NCI-H1694 (cell line): ENCODE data around the gene THAP7.
A peak's percentile ranks its signal among the peaks of the same experiment; 100 is the strongest.
"Not testable (repeated sequence)": the region's sequence is repeated elsewhere in the genome, so short reads cannot be mapped to it uniquely, and the experiment has no call there.

Experiments used
- DNase-seq: peaks from one replicate; lab custom pipeline; 2025; lab: John Stamatoyannopoulos, UW

The THAP7 gene

GRCh38 chr22:21001601-21002325, at the start of gene THAP7:
Gene THAP7 (minus strand): TSS chr22:21002118. CDS start chr22:21001911, 207 bp downstream.
- peak; percentile 86 for DNase-seq

- DNase-seq: peak; percentile 66
These were observed 49.4 kb upstream of the THAP7 start for GRCh38 chr22:21051145-21051830.

- not testable (repeated sequence) for DNase-seq
These were observed 47.0 kb upstream of the THAP7 start for GRCh38 chr22:21048965-21049364.

- DNase-seq: not testable (repeated sequence)
These were observed 46.5 kb upstream of the THAP7 start for GRCh38 chr22:21048448-21048847.

GRCh38 chr22:21047730-21048129, 45.8 kb upstream of the THAP7 start:
- no peak for DNase-seq

- no peak for DNase-seq
These were observed 45.2 kb upstream of the THAP7 start for GRCh38 chr22:21047035-21047661.

GRCh38 chr22:21045585-21046294, 43.8 kb upstream of the THAP7 start, which contains the start of gene LRRC74B:
Gene LRRC74B (plus strand): TSS chr22:21045946. CDS start chr22:21045987, 41 bp downstream.
- peak; percentile 58 for DNase-seq

- peak; percentile 35 for DNase-seq
These were observed 43.1 kb upstream of the THAP7 start for GRCh38 chr22:21044931-21045584.

GRCh38 chr22:21043860-21044535, 42.1 kb upstream of the THAP7 start:
- DNase-seq: no peak

GRCh38 chr22:21042978-21043859, 41.3 kb upstream of the THAP7 start:
- no peak for DNase-seq

- DNase-seq: no peak
These were observed 40.0 kb upstream of the THAP7 start for GRCh38 chr22:21041937-21042336.

- DNase-seq: not testable (repeated sequence)
These were observed 37.2 kb upstream of the THAP7 start for GRCh38 chr22:21039158-21039557.

- DNase-seq: no peak
These were observed 36.5 kb upstream of the THAP7 start for GRCh38 chr22:21038405-21038804.

- DNase-seq: no peak
These were observed 33.1 kb upstream of the THAP7 start for GRCh38 chr22:21034989-21035388.

- no peak for DNase-seq
These were observed 32.0 kb upstream of the THAP7 start for GRCh38 chr22:21033895-21034294.

- no peak for DNase-seq
These were observed 31.2 kb upstream of the THAP7 start for GRCh38 chr22:21032868-21033688.

GRCh38 chr22:21032037-21032867, 30.3 kb upstream of the THAP7 start, which contains the start of gene SLC7A4:
Gene SLC7A4 (minus strand): TSS chr22:21032561. CDS start chr22:21031812, 749 bp downstream.
- no peak for DNase-seq

- no peak for DNase-seq
These were observed 29.7 kb upstream of the THAP7 start for GRCh38 chr22:21031545-21032036.
